Esophagus muscularis mucosa (tissue), 4 donors: ENCODE data around the gene SND1.

ENCODE experiments used
- EP300 ChIP-seq: sonication (generic); formaldehyde crosslinking; IDR thresholded peaks from one replicate; pipeline ENCODE4 v1.6.1; 2017; ENCODE audit warnings: antibody characterized with exemption
- POLR2A ChIP-seq: fragments of 450-650 bp; IDR thresholded peaks from one replicate; pipeline ENCODE4 v1.6.1; 2017; ENCODE audit warnings: antibody characterized with exemption, moderate library complexity, mild to moderate bottlenecking, low read depth
- POLR2AphosphoS5 ChIP-seq, 2 donors: sonication (generic); formaldehyde crosslinking; IDR thresholded peaks; one replicate each; pipeline ENCODE4 v1.6.1; 2017; ENCODE audit warnings: antibody characterized with exemption in 2 of 2
- TF ChIP-seq, protein P1 (sequence below), 3 experiments: fragments of 200-600 bp in 2 of 3; fragments of 450-650 bp in 1 of 3; sonication (generic) in 2 of 3; IDR thresholded peaks; one replicate each; pipeline ENCODE4 v1.5.1; 2017 to 2019; ENCODE audit warnings: antibody characterized with exemption in 3 of 3, mild to moderate bottlenecking in 2 of 3, moderate library complexity in 1 of 3

- TF ChIP-seq POLR2A (no peak), POLR2AphosphoS5 (IDR thresholded peaks at IDR 0.05) (no peak), EP300 (no peak)
- TF ChIP-seq, protein P1, sequence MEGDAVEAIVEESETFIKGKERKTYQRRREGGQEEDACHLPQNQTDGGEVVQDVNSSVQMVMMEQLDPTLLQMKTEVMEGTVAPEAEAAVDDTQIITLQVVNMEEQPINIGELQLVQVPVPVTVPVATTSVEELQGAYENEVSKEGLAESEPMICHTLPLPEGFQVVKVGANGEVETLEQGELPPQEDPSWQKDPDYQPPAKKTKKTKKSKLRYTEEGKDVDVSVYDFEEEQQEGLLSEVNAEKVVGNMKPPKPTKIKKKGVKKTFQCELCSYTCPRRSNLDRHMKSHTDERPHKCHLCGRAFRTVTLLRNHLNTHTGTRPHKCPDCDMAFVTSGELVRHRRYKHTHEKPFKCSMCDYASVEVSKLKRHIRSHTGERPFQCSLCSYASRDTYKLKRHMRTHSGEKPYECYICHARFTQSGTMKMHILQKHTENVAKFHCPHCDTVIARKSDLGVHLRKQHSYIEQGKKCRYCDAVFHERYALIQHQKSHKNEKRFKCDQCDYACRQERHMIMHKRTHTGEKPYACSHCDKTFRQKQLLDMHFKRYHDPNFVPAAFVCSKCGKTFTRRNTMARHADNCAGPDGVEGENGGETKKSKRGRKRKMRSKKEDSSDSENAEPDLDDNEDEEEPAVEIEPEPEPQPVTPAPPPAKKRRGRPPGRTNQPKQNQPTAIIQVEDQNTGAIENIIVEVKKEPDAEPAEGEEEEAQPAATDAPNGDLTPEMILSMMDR (IDR thresholded peaks at IDR 0.05) = no peak
Observed at GRCh38 chr7:128121711-128122530, 469.9 kb downstream of the SND1 start.
